GM21381 (cell line): ENCODE measurements around the gene SCAF4.
"Not testable (repeated sequence)": the region's sequence is repeated elsewhere in the genome, so short reads cannot be mapped to it uniquely, and the experiment has no call there.

Experiments
- ATAC-seq: cut with Tn5 transposase; IDR thresholded peaks from one replicate; pipeline ENCODE4 v1.9.1; 2021; ENCODE audit warnings: mild to moderate bottlenecking, moderate library complexity; ENCODE audit not compliant: unreplicated experiment

The SCAF4 gene

GRCh38 chr21:31737586-31738397 is 5.9 kb upstream of the SCAF4 start:
- not testable (repeated sequence) for ATAC-seq

- ATAC-seq, result no peak
Observed at GRCh38 chr21:31735511-31735992, 3.6 kb upstream of the SCAF4 start.

GRCh38 chr21:31733551-31734149 is 1.7 kb upstream of the SCAF4 start:
- ATAC-seq, result no peak

- no peak for ATAC-seq
Observed at GRCh38 chr21:31732597-31733550, 956 bp upstream of the SCAF4 start.

GRCh38 chr21:31731056-31731856 is 662 bp downstream of the SCAF4 start:
- peak; percentile 2 for ATAC-seq

GRCh38 chr21:31730712-31731055 is 1.2 kb downstream of the SCAF4 start:
- ATAC-seq, result no peak

- no peak for ATAC-seq
Observed at GRCh38 chr21:31729622-31730343, 2.1 kb downstream of the SCAF4 start.

GRCh38 chr21:31728952-31729351 is 3.0 kb downstream of the SCAF4 start:
- ATAC-seq, result no peak

- no peak for ATAC-seq
Observed at GRCh38 chr21:31728191-31728590, 3.7 kb downstream of the SCAF4 start.

- ATAC-seq, result no peak
Observed at GRCh38 chr21:31727181-31727580, 4.7 kb downstream of the SCAF4 start.

GRCh38 chr21:31726407-31726806 is 5.5 kb downstream of the SCAF4 start:
- no peak for ATAC-seq

GRCh38 chr21:31725202-31725839 is 6.6 kb downstream of the SCAF4 start:
- ATAC-seq, result no peak

GRCh38 chr21:31724552-31724951 is 7.4 kb downstream of the SCAF4 start:
- ATAC-seq, result no peak

GRCh38 chr21:31721381-31721780 is 10.5 kb downstream of the SCAF4 start:
- no peak for ATAC-seq

- no peak for ATAC-seq
Observed at GRCh38 chr21:31720739-31721138, 11.2 kb downstream of the SCAF4 start.

- no peak for ATAC-seq
Observed at GRCh38 chr21:31720330-31720729, 11.6 kb downstream of the SCAF4 start.

GRCh38 chr21:31716106-31716505 is 15.8 kb downstream of the SCAF4 start:
- no peak for ATAC-seq

GRCh38 chr21:31714741-31715365 is 17.1 kb downstream of the SCAF4 start:
- ATAC-seq, result no peak
